ENCODE data around the gene RBM42. TPM values are rescaled to one million over a fixed set of nuclear protein-coding genes. Genes with fewer than 3 reads are reported as not detected.

RBM42 gene
- total and polyA plus RNA-seq, 2 of the 13 experiments (the other 11 are each of a cell fraction or from before 2014, with no cell fraction given): 27.2 to 55.3 TPM

DNA sequence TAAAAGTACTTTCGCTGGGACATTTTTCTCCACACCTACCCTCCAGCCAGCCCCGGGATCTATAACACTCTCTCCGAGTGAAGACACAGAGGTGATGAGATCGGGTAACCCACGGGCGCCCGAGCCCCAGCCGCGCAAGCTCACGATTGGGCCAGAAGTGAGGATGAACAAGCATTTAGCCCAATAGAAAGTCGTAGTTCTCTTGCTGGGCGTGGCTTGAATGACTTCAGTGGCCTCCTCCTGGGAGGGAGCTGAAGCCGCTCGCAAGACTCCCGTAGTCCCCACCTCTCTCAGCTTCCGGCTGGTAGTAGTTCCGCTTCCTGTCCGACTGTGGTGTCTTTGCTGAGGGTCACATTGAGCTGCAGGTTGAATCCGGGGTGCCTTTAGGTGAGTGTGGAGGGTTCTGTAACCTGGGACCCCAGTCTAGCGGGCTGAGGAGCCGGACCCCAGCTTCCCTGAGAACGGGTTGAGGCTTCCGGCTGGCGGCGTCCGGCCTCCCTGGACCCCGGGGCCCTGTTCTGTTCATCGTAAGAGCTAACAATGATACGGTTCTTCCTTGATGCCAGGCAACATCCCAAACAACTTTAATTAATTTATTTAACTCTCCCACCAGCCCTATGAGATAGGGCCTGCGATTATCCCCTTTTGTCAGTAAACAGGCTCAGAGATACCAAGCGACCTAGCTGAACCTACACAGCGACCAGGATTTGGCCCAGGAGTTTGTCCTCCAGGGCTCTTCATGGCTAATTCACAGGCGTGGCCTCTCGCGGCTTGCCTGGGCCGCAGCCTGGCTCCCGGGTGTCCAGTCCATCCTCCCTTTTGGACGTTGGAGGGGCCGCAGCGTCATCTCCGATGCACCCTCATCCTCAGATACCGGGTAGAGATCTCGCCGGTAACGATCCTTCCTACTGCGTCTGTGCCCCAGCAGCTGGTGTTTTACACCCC lies 19.5 kb downstream of the RBM42 start, which contains the start of gene COX6B1 (continued):
- TF ChIP-seq, protein P1, sequence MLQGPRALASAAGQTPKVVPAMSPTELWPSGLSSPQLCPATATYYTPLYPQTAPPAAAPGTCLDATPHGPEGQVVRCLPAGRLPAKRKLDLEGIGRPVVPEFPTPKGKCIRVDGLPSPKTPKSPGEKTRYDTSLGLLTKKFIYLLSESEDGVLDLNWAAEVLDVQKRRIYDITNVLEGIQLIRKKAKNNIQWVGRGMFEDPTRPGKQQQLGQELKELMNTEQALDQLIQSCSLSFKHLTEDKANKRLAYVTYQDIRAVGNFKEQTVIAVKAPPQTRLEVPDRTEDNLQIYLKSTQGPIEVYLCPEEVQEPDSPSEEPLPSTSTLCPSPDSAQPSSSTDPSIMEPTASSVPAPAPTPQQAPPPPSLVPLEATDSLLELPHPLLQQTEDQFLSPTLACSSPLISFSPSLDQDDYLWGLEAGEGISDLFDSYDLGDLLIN (CRISPR knock-in tag; IDR thresholded peaks at IDR 0.05; ENCODE audit: borderline replicate concordance): 0 out of 2 replicates have a peak, but pooled peaks have one; percentile 10
- TF ChIP-seq ELF1 (CRISPR knock-in tag; IDR thresholded peaks at IDR 0.05) (peak; percentile 86), SP2 (CRISPR knock-in tag; IDR thresholded peaks at IDR 0.05) (peak; percentile 91), IKZF1 (IDR thresholded peaks at IDR 0.05) (no peak), ZNF136 (CRISPR knock-in tag; IDR thresholded peaks at IDR 0.05; ENCODE audit: low read depth) (no peak), ZNF10 (CRISPR knock-in tag; IDR thresholded peaks at IDR 0.05; ENCODE audit: borderline replicate concordance, low read depth) (no peak), ZNF883 (CRISPR knock-in tag; IDR thresholded peaks at IDR 0.05; ENCODE audit: not compliant biosample characterization) (no peak), FOXC1 (CRISPR knock-in tag; IDR thresholded peaks at IDR 0.05; ENCODE audit: borderline replicate concordance) (0 out of 2 replicates have a peak, but pooled peaks have one; percentile 48), ELF4 (CRISPR knock-in tag; IDR thresholded peaks at IDR 0.05; ENCODE audit: borderline replicate concordance) (no peak), TEAD3 (CRISPR knock-in tag; optimal IDR thresholded peaks at IDR 0.05; ENCODE audit: borderline replicate concordance) (peak; percentile 6), SATB2 (CRISPR knock-in tag; IDR thresholded peaks at IDR 0.05) (peak; percentile 68; the same call in 1 of the 2 replicates), ZNF614 (CRISPR knock-in tag; IDR thresholded peaks at IDR 0.05; ENCODE audit: borderline replicate concordance) (0 out of 2 replicates have a peak, but pooled peaks have one; percentile 19), POLR2A (IDR thresholded peaks at IDR 0.05; ENCODE audit: insufficient read depth in 1 of 2, low read depth in 2 of 2, low read length in 2 of 2) (peak; percentile 79 to 90), NCOA5 (CRISPR knock-in tag; IDR thresholded peaks at IDR 0.05) (no peak), MEIS1 (CRISPR knock-in tag; IDR thresholded peaks at IDR 0.05; ENCODE audit: borderline replicate concordance) (no peak), SPEN (CRISPR knock-in tag; IDR thresholded peaks at IDR 0.05; ENCODE audit: low read depth) (peak; percentile 55; the same call in 1 of the 2 replicates), ZNF768 (CRISPR knock-in tag; IDR thresholded peaks at IDR 0.05) (peak; percentile 88)
- TF ChIP-seq, protein P2, sequence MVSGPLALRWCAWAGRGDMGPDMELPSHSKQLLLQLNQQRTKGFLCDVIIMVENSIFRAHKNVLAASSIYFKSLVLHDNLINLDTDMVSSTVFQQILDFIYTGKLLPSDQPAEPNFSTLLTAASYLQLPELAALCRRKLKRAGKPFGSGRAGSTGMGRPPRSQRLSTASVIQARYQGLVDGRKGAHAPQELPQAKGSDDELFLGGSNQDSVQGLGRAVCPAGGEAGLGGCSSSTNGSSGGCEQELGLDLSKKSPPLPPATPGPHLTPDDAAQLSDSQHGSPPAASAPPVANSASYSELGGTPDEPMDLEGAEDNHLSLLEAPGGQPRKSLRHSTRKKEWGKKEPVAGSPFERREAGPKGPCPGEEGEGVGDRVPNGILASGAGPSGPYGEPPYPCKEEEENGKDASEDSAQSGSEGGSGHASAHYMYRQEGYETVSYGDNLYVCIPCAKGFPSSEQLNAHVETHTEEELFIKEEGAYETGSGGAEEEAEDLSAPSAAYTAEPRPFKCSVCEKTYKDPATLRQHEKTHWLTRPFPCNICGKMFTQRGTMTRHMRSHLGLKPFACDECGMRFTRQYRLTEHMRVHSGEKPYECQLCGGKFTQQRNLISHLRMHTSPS (CRISPR knock-in tag; IDR thresholded peaks at IDR 0.05; ENCODE audit: low read depth): no peak
- TF ChIP-seq, protein P3, sequence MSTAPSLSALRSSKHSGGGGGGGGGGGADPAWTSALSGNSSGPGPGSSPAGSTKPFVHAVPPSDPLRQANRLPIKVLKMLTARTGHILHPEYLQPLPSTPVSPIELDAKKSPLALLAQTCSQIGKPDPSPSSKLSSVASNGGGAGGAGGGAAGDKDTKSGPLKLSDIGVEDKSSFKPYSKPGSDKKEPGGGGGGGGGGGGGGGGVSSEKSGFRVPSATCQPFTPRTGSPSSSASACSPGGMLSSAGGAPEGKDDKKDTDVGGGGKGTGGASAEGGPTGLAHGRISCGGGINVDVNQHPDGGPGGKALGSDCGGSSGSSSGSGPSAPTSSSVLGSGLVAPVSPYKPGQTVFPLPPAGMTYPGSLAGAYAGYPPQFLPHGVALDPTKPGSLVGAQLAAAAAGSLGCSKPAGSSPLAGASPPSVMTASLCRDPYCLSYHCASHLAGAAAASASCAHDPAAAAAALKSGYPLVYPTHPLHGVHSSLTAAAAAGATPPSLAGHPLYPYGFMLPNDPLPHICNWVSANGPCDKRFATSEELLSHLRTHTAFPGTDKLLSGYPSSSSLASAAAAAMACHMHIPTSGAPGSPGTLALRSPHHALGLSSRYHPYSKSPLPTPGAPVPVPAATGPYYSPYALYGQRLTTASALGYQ (CRISPR knock-in tag; IDR thresholded peaks at IDR 0.05): no peak
- TF ChIP-seq, protein P4, sequence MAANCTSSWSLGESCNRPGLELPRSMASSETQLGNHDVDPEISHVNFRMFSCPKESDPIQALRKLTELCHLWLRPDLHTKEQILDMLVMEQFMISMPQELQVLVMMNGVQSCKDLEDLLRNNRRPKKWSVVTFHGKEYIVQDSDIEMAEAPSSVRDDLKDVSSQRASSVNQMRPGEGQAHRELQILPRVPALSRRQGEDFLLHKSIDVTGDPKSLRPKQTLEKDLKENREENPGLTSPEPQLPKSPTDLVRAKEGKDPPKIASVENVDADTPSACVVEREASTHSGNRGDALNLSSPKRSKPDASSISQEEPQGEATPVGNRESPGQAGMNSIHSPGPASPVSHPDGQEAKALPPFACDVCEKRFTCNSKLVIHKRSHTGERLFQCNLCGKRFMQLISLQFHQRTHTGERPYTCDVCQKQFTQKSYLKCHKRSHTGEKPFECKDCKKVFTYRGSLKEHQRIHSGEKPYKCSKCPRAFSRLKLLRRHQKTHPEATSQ (CRISPR knock-in tag; IDR thresholded peaks at IDR 0.05; ENCODE audit: borderline replicate concordance): peak; percentile 59; the same call in 1 of the 2 replicates
- TF ChIP-seq, protein P5, sequence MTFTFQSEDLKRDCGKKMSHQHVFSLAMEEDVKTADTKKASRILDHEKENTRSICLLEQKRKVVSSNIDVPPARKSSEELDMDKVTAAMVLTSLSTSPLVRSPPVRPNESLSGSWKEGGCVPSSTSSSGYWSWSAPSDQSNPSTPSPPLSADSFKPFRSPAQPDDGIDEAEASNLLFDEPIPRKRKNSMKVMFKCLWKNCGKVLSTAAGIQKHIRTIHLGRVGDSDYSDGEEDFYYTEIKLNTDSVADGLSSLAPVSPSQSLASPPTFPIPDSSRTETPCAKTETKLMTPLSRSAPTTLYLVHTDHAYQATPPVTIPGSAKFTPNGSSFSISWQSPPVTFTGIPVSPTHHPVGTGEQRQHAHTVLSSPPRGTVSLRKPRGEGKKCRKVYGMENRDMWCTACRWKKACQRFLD (CRISPR knock-in tag; IDR thresholded peaks at IDR 0.05; ENCODE audit: borderline replicate concordance): no peak
